Breast epithelium (tissue), 3 donors: ENCODE data around the gene PPIH.

Source experiments
- POLR2A ChIP-seq: fragments of 450-650 bp; IDR thresholded peaks from one replicate; pipeline ENCODE4 v1.6.1; 2016; ENCODE audit warnings: antibody characterized with exemption, mild to moderate bottlenecking, moderate library complexity
- POLR2AphosphoS5 ChIP-seq, 3 donors: sonication (generic); formaldehyde crosslinking; IDR thresholded peaks; one replicate each; pipeline ENCODE4 v1.6.1; 2017; ENCODE audit warnings: antibody characterized with exemption in 3 of 3
- TF ChIP-seq, protein P1 (sequence below), 3 donors: fragments of 450-650 bp; IDR thresholded peaks; one replicate each; pipeline ENCODE4 v1.5.1; 2016 to 2017; ENCODE audit warnings: antibody characterized with exemption in 3 of 3, mild to moderate bottlenecking in 3 of 3, moderate library complexity in 3 of 3

DNA sequence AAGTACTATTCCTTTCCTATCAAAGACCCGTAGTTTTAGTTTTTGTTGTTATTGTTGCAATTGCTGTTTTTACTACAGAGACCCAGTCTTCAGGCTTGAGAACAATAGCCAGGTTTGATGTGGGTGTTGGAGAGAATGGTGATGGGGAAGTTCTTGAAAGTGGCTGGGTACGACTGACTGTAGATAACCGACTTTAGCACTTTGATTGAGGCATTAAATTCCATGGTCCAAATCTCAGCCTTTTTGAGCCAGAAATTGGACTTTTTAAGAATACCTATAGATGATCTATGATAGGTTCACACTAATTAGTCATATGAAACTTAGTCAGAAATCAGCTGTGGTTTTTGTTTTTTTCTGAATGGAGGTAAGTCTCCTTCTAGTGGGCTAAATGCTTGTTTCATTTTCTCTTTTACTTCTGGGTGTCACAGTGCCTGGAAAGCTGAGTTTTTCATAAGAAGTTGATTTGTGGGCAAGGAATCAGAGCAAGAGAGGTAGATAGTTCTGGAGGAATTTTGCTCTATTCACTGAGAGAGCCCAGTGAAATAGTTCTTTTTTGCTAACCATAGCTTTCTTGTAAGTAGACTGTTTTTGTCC lies 2.8 kb downstream of the PPIH start:
- TF ChIP-seq POLR2A (no peak), POLR2AphosphoS5 (IDR thresholded peaks at IDR 0.05) (no peak)
- TF ChIP-seq, protein P1, sequence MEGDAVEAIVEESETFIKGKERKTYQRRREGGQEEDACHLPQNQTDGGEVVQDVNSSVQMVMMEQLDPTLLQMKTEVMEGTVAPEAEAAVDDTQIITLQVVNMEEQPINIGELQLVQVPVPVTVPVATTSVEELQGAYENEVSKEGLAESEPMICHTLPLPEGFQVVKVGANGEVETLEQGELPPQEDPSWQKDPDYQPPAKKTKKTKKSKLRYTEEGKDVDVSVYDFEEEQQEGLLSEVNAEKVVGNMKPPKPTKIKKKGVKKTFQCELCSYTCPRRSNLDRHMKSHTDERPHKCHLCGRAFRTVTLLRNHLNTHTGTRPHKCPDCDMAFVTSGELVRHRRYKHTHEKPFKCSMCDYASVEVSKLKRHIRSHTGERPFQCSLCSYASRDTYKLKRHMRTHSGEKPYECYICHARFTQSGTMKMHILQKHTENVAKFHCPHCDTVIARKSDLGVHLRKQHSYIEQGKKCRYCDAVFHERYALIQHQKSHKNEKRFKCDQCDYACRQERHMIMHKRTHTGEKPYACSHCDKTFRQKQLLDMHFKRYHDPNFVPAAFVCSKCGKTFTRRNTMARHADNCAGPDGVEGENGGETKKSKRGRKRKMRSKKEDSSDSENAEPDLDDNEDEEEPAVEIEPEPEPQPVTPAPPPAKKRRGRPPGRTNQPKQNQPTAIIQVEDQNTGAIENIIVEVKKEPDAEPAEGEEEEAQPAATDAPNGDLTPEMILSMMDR (IDR thresholded peaks at IDR 0.05), result no peak
